Measurements from ENCODE around the gene RTP5. TPM values are rescaled to one million over a fixed set of nuclear protein-coding genes. Genes with fewer than 3 reads are reported as not detected.

RTP5 gene
- total and polyA plus RNA-seq, 2 donors (not counting 1 experiment from before 2014, with no cell fraction given) = not detected

- H3K4me1 ChIP-seq (ENCODE audit: control insufficient read depth in 2 of 2, insufficient read depth in 2 of 2, low read length in 2 of 2) = peaks cover 3 to 5% of the 10 kb centered on the region in 2 donors
- CTCF ChIA-PET = no interaction called here
- H3K9me3 ChIP-seq (ENCODE audit: control extremely low read depth in 1 of 3, control insufficient read depth in 2 of 3, insufficient read depth in 1 of 3, low read length in 2 of 3) = peaks cover 0 to 5% (median 0%) of the 10 kb centered on the region in 3 donors
- DNase-seq (no peak), ATAC-seq (ENCODE audit: low read depth) (no peak)
- H3K4me3 ChIP-seq (ENCODE audit: control extremely low read depth in 1 of 5, extremely low read depth in 1 of 5, insufficient read depth in 1 of 5, low read depth in 2 of 5, low read length in 4 of 5) = no peak overlapping the region
- POLR2A ChIA-PET = no interaction called here
- H3K79me2 ChIP-seq (ENCODE audit: control insufficient read depth, insufficient read depth, low read length) = peaks cover 69% of the 10 kb centered on the region
- H3K4me1 Mint-ChIP-seq = peaks cover 25% of the 10 kb centered on the region
- H4K20me1 ChIP-seq (ENCODE audit: control insufficient read depth, insufficient read depth, low read length, poor library complexity, severe bottlenecking) = peaks cover 59% of the 10 kb centered on the region
- H3K27me3 ChIP-seq (replicated peaks in 1 of 4; ENCODE audit: control extremely low read depth in 1 of 4, control insufficient read depth in 3 of 4, insufficient read depth in 4 of 4, low read length in 3 of 4) = no peaks in the 10 kb centered on the region
- intact Hi-C loops (cut with micrococcal nuclease) = no loop called here
- H3K27ac ChIP-seq (ENCODE audit: low read length in 2 of 2) = no peak overlapping the region
- no peak overlapping the region for H3K9ac ChIP-seq (ENCODE audit: low read length)
- no peak overlapping the region for H3K4me3 Mint-ChIP-seq
- H3K4me2 ChIP-seq (replicated peaks; ENCODE audit: low read depth, low read length, poor library complexity, severe bottlenecking) = no peak overlapping the region
- no peaks in the 10 kb centered on the region for H3K27me3 Mint-ChIP-seq
- H2AFZ ChIP-seq (ENCODE audit: insufficient read depth, low read depth, low read length, poor library complexity, severe bottlenecking) = no peak overlapping the region
- WGBS (ENCODE audit: insufficient coverage) = 94% methylated on average over 18 of the region's 22 CpGs
- H3K36me3 ChIP-seq (replicated peaks in 1 of 2; ENCODE audit: control extremely low read depth in 1 of 2, control insufficient read depth in 1 of 2, extremely low read depth in 1 of 2, insufficient read depth in 2 of 2, low read length in 1 of 2) = peaks cover 0 to 14% of the 10 kb centered on the region in 2 experiments
- TF ChIP-seq EZH2 (IDR thresholded peaks at IDR 0.05; ENCODE audit: borderline replicate concordance, insufficient read depth, low read depth, low read length, poor library complexity, severe bottlenecking) (no peak), CTCF (IDR thresholded peaks at IDR 0.05) (no peak)
- H3K9me3 Mint-ChIP-seq (ENCODE audit: insufficient read depth) = no peaks in the 10 kb centered on the region
- H3K27ac Mint-ChIP-seq = no peak overlapping the region
Measured at GRCh38 chr2:241892299-241893137, 23.0 kb downstream of the RTP5 start.

DNA sequence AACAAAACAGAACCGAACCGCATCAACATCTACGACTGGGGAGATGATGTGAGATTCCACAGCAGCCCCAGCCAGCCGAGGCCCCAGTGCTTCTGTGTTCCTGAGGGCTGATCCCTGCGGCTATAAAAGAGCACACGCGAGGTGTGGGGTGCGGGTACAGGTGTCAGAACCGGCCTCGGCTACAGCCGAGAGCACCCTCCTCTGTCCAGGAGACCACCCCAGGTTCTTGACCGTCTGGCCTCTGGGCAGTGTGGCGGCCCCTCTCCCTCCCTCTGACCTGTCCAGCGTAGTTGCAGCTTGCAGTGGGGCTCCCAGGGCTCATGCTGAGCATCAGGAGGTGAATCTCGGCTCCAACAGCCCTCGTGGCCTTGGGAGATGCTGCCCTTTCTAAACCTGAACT, 23.7 kb downstream of the RTP5 start:
- H3K4me2 ChIP-seq (replicated peaks; ENCODE audit: low read depth, low read length, poor library complexity, severe bottlenecking) = no peak overlapping the region
- WGBS (ENCODE audit: insufficient coverage) = 97% methylated on average over 14 of the region's 16 CpGs
- H4K20me1 ChIP-seq (ENCODE audit: control insufficient read depth, insufficient read depth, low read length, poor library complexity, severe bottlenecking) = peaks cover 53% of the 10 kb centered on the region
- intact Hi-C loops (cut with micrococcal nuclease) = no loop called here
- H3K27me3 ChIP-seq (replicated peaks in 1 of 4; ENCODE audit: control extremely low read depth in 1 of 4, control insufficient read depth in 3 of 4, insufficient read depth in 4 of 4, low read length in 3 of 4) = no peaks in the 10 kb centered on the region
- peaks cover 21% of the 10 kb centered on the region for H3K4me1 Mint-ChIP-seq
- H3K4me3 Mint-ChIP-seq = no peak overlapping the region
- H3K27ac ChIP-seq (ENCODE audit: low read length in 2 of 2) = no peak overlapping the region
- H3K79me2 ChIP-seq (ENCODE audit: control insufficient read depth, insufficient read depth, low read length) = peaks cover 64% of the 10 kb centered on the region
- ChIA-PET POLR2A (no interaction called here), CTCF (no interaction called here)
- no peak for TF ChIP-seq CTCF (IDR thresholded peaks at IDR 0.05)
- no peak for TF ChIP-seq EZH2 (IDR thresholded peaks at IDR 0.05; ENCODE audit: borderline replicate concordance, insufficient read depth, low read depth, low read length, poor library complexity, severe bottlenecking)
- H3K9me3 ChIP-seq (ENCODE audit: control extremely low read depth in 1 of 3, control insufficient read depth in 2 of 3, insufficient read depth in 1 of 3, low read length in 2 of 3) = peaks cover 0 to 5% (median 0%) of the 10 kb centered on the region in 3 donors
- peaks cover 0 to 14% of the 10 kb centered on the region in 2 experiments for H3K36me3 ChIP-seq (replicated peaks in 1 of 2; ENCODE audit: control extremely low read depth in 1 of 2, control insufficient read depth in 1 of 2, extremely low read depth in 1 of 2, insufficient read depth in 2 of 2, low read length in 1 of 2)
- ATAC-seq (ENCODE audit: low read depth) = no peak
- DNase-seq = no peak
- no peak overlapping the region for H3K9ac ChIP-seq (ENCODE audit: low read length)
- no peaks in the 10 kb centered on the region for H3K9me3 Mint-ChIP-seq (ENCODE audit: insufficient read depth)
- no peaks in the 10 kb centered on the region for H3K27me3 Mint-ChIP-seq
- no peaks in the 10 kb centered on the region for H3K4me1 ChIP-seq (ENCODE audit: control insufficient read depth in 2 of 2, insufficient read depth in 2 of 2, low read length in 2 of 2)
- no peak overlapping the region for H2AFZ ChIP-seq (ENCODE audit: insufficient read depth, low read depth, low read length, poor library complexity, severe bottlenecking)
- H3K4me3 ChIP-seq (ENCODE audit: control extremely low read depth in 1 of 5, extremely low read depth in 1 of 5, insufficient read depth in 1 of 5, low read depth in 2 of 5, low read length in 4 of 5) = no peak overlapping the region
- H3K27ac Mint-ChIP-seq = no peak overlapping the region

Data from B cell (primary cell).